ENCODE measurements around the gene PPP4R3B. TPM values are rescaled to one million over a fixed set of nuclear protein-coding genes. Genes with fewer than 3 reads are reported as not detected.
A peak's percentile ranks its signal among the peaks of the same experiment; 100 is the strongest.

The PPP4R3B gene
- polyA plus RNA-seq, 1 donor, result 82.0 TPM

GRCh38 chr2:55618275-55619055, 1.0 kb upstream of the PPP4R3B start:
- Histone ChIP-seq H3K27me3 (ENCODE audit: control insufficient read depth, insufficient read depth, low read length) (no peaks in the 10 kb centered on the region), H3K27ac (ENCODE audit: low read length) (peak overlapping the region; percentile 96), H3K9me3 (ENCODE audit: control insufficient read depth, low read depth, low read length) (no peaks in the 10 kb centered on the region), H3K4me1 (ENCODE audit: control insufficient read depth, insufficient read depth, low read length) (peaks cover 8% of the 10 kb centered on the region), H3K4me3 (ENCODE audit: low read length) (peak overlapping the region; percentile 69), H3K36me3 (ENCODE audit: control insufficient read depth, insufficient read depth, low read length) (peaks cover 7% of the 10 kb centered on the region)
- no CpG with 5 or more reads among the region's 32 CpGs for WGBS (ENCODE audit: insufficient coverage, low lambda C conversion rate)
- DNase-seq, result peak; percentile 42 to 72

DNA sequence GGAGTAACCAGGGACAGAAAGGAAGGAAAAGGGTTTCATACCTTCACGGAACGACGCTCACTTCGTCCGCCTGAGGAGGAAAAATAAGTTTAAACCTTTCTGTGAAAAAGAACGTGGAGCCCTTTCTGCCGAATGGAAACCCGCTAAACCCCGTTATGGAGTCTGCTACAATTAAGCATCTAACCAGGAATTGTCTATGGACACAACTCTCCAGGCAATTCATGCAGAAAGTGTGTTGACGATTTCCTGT, 528 bp upstream of the PPP4R3B start:
- H3K9me3 ChIP-seq (ENCODE audit: control insufficient read depth, low read depth, low read length), result no peaks in the 10 kb centered on the region
- DNase-seq, result no peak
- H3K27ac ChIP-seq (ENCODE audit: low read length), result peak overlapping the region; percentile 96
- peaks cover 7% of the 10 kb centered on the region for H3K36me3 ChIP-seq (ENCODE audit: control insufficient read depth, insufficient read depth, low read length)
- no CpG with 5 or more reads among the region's 10 CpGs for WGBS (ENCODE audit: insufficient coverage, low lambda C conversion rate)
- no peaks in the 10 kb centered on the region for H3K27me3 ChIP-seq (ENCODE audit: control insufficient read depth, insufficient read depth, low read length)
- H3K4me1 ChIP-seq (ENCODE audit: control insufficient read depth, insufficient read depth, low read length), result peaks cover 8% of the 10 kb centered on the region
- peak overlapping the region; percentile 69 for H3K4me3 ChIP-seq (ENCODE audit: low read length)

GRCh38 chr2:55616551-55617174, 759 bp downstream of the PPP4R3B start:
- Histone ChIP-seq H3K36me3 (ENCODE audit: control insufficient read depth, insufficient read depth, low read length) (peaks cover 12% of the 10 kb centered on the region), H3K9me3 (ENCODE audit: control insufficient read depth, low read depth, low read length) (no peaks in the 10 kb centered on the region), H3K4me3 (ENCODE audit: low read length) (peak overlapping the region; percentile 94), H3K27me3 (ENCODE audit: control insufficient read depth, insufficient read depth, low read length) (no peaks in the 10 kb centered on the region), H3K4me1 (ENCODE audit: control insufficient read depth, insufficient read depth, low read length) (peaks cover 8% of the 10 kb centered on the region), H3K27ac (ENCODE audit: low read length) (peak overlapping the region; percentile 96)
- peak; percentile 78 to 83 for DNase-seq
- WGBS (ENCODE audit: insufficient coverage, low lambda C conversion rate), result no CpG with 5 or more reads among the region's 24 CpGs

GRCh38 chr2:55611997-55612396, 5.4 kb downstream of the PPP4R3B start:
- no peak for DNase-seq
- no CpG with 5 or more reads among the region's 1 CpG for WGBS (ENCODE audit: insufficient coverage, low lambda C conversion rate)
- no peak overlapping the region for H3K27ac ChIP-seq (ENCODE audit: low read length)
- no peaks in the 10 kb centered on the region for H3K9me3 ChIP-seq (ENCODE audit: control insufficient read depth, low read depth, low read length)
- H3K4me1 ChIP-seq (ENCODE audit: control insufficient read depth, insufficient read depth, low read length), result peaks cover 22% of the 10 kb centered on the region
- H3K4me3 ChIP-seq (ENCODE audit: low read length), result no peak overlapping the region
- H3K27me3 ChIP-seq (ENCODE audit: control insufficient read depth, insufficient read depth, low read length), result no peaks in the 10 kb centered on the region
- peaks cover 11% of the 10 kb centered on the region for H3K36me3 ChIP-seq (ENCODE audit: control insufficient read depth, insufficient read depth, low read length)

GRCh38 chr2:55610954-55611743, 6.3 kb downstream of the PPP4R3B start:
- Histone ChIP-seq H3K36me3 (ENCODE audit: control insufficient read depth, insufficient read depth, low read length) (peaks cover 15% of the 10 kb centered on the region), H3K4me3 (ENCODE audit: low read length) (no peak overlapping the region), H3K9me3 (ENCODE audit: control insufficient read depth, low read depth, low read length) (no peaks in the 10 kb centered on the region), H3K27me3 (ENCODE audit: control insufficient read depth, insufficient read depth, low read length) (no peaks in the 10 kb centered on the region), H3K27ac (ENCODE audit: low read length) (peak overlapping the region; percentile 84), H3K4me1 (ENCODE audit: control insufficient read depth, insufficient read depth, low read length) (peaks cover 22% of the 10 kb centered on the region)
- DNase-seq, result no peak
- WGBS (ENCODE audit: insufficient coverage, low lambda C conversion rate), result 100% methylated on average over 1 of the region's 3 CpGs

DNA sequence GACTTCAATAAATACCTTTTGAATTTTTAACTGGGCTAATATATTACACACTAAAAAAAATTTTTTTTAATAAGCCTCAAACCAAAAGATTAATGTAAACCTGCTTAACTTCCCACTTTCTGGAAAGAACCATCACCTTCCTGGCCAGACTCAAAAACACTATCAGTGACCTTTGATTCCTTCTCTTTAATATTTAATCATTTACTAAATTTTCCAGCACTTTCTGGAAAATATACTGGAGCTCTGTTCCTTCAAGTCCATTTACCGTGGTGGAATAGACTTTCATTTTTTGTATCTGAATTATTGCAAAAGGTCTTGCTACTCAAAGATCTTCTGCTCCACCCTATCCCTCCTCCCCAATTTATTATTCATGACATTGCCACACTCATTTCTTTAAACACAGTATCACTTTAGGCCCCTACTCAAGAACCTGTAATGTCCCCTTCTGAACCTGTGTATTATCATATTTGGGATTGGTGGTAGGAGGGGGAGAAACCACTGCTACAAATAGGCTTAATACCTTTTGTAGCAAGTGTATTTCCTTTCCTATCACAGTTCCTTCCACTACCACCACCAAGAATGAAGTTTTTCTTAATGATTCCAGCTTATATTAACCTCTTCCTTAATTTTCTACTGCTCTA, 7.4 kb downstream of the PPP4R3B start:
- WGBS (ENCODE audit: insufficient coverage, low lambda C conversion rate), result 29% methylated on average over 1 of the region's 1 CpG
- H3K36me3 ChIP-seq (ENCODE audit: control insufficient read depth, insufficient read depth, low read length), result peaks cover 15% of the 10 kb centered on the region
- peak overlapping the region; percentile 84 for H3K27ac ChIP-seq (ENCODE audit: low read length)
- no peak overlapping the region for H3K4me3 ChIP-seq (ENCODE audit: low read length)
- no peaks in the 10 kb centered on the region for H3K27me3 ChIP-seq (ENCODE audit: control insufficient read depth, insufficient read depth, low read length)
- peak; percentile 42 to 86 for DNase-seq
- no peaks in the 10 kb centered on the region for H3K9me3 ChIP-seq (ENCODE audit: control insufficient read depth, low read depth, low read length)
- peaks cover 22% of the 10 kb centered on the region for H3K4me1 ChIP-seq (ENCODE audit: control insufficient read depth, insufficient read depth, low read length)

- WGBS (ENCODE audit: insufficient coverage, low lambda C conversion rate), result 13% methylated on average over 1 of the region's 8 CpGs
- DNase-seq, result no peak
- no peaks in the 10 kb centered on the region for H3K9me3 ChIP-seq (ENCODE audit: control insufficient read depth, low read depth, low read length)
- H3K27me3 ChIP-seq (ENCODE audit: control insufficient read depth, insufficient read depth, low read length), result no peaks in the 10 kb centered on the region
- peak overlapping the region; percentile 84 for H3K27ac ChIP-seq (ENCODE audit: low read length)
- H3K36me3 ChIP-seq (ENCODE audit: control insufficient read depth, insufficient read depth, low read length), result peaks cover 15% of the 10 kb centered on the region
- peaks cover 22% of the 10 kb centered on the region for H3K4me1 ChIP-seq (ENCODE audit: control insufficient read depth, insufficient read depth, low read length)
- H3K4me3 ChIP-seq (ENCODE audit: low read length), result peak overlapping the region; percentile 5
Observed at GRCh38 chr2:55609193-55609794, 8.1 kb downstream of the PPP4R3B start.

GRCh38 chr2:55607717-55608116, 9.7 kb downstream of the PPP4R3B start:
- H3K9me3 ChIP-seq (ENCODE audit: control insufficient read depth, low read depth, low read length), result no peaks in the 10 kb centered on the region
- no peaks in the 10 kb centered on the region for H3K27me3 ChIP-seq (ENCODE audit: control insufficient read depth, insufficient read depth, low read length)
- peaks cover 22% of the 10 kb centered on the region for H3K4me1 ChIP-seq (ENCODE audit: control insufficient read depth, insufficient read depth, low read length)
- no CpG with 5 or more reads among the region's 3 CpGs for WGBS (ENCODE audit: insufficient coverage, low lambda C conversion rate)
- no peak overlapping the region for H3K4me3 ChIP-seq (ENCODE audit: low read length)
- no peak overlapping the region for H3K27ac ChIP-seq (ENCODE audit: low read length)
- no peak for DNase-seq
- H3K36me3 ChIP-seq (ENCODE audit: control insufficient read depth, insufficient read depth, low read length), result peaks cover 17% of the 10 kb centered on the region

- H3K27me3 ChIP-seq (ENCODE audit: control insufficient read depth, insufficient read depth, low read length), result no peaks in the 10 kb centered on the region
- no peaks in the 10 kb centered on the region for H3K9me3 ChIP-seq (ENCODE audit: control insufficient read depth, low read depth, low read length)
- H3K36me3 ChIP-seq (ENCODE audit: control insufficient read depth, insufficient read depth, low read length), result peaks cover 23% of the 10 kb centered on the region
- H3K27ac ChIP-seq (ENCODE audit: low read length), result no peak overlapping the region
- 83% methylated on average over 1 of the region's 1 CpG for WGBS (ENCODE audit: insufficient coverage, low lambda C conversion rate)
- H3K4me1 ChIP-seq (ENCODE audit: control insufficient read depth, insufficient read depth, low read length), result peaks cover 8% of the 10 kb centered on the region
- no peak for DNase-seq
- H3K4me3 ChIP-seq (ENCODE audit: low read length), result no peak overlapping the region
Observed at GRCh38 chr2:55604027-55604565, 13.3 kb downstream of the PPP4R3B start.

- H3K36me3 ChIP-seq (ENCODE audit: control insufficient read depth, insufficient read depth, low read length), result peaks cover 40% of the 10 kb centered on the region
- no peak overlapping the region for H3K27ac ChIP-seq (ENCODE audit: low read length)
- H3K4me3 ChIP-seq (ENCODE audit: low read length), result no peak overlapping the region
Observed at GRCh38 chr2:55601849-55602248, 15.6 kb downstream of the PPP4R3B start.

More at GRCh38 chr2:55601849-55602248, 15.6 kb downstream of the PPP4R3B start:
- no peak for DNase-seq
- H3K9me3 ChIP-seq (ENCODE audit: control insufficient read depth, low read depth, low read length), result no peaks in the 10 kb centered on the region
- H3K4me1 ChIP-seq (ENCODE audit: control insufficient read depth, insufficient read depth, low read length), result no peaks in the 10 kb centered on the region
- H3K27me3 ChIP-seq (ENCODE audit: control insufficient read depth, insufficient read depth, low read length), result no peaks in the 10 kb centered on the region

All from large intestine (tissue), 3 donors.